RWPE1 (cell line): Measurements from ENCODE around the gene MKRN1.
"Not testable (repeated sequence)": the region's sequence is repeated elsewhere in the genome, so short reads cannot be mapped to it uniquely, and the experiment has no call there.

Source experiments
- CTCF ChIA-PET: fragments of 350-600 bp; sonication (Branson Sonifier 250); formaldehyde crosslinking; extraction: SDS; loops from one replicate; lab custom pipeline; 2021; lab: Yijun Ruan, JAX
- POLR2A ChIA-PET: fragments of 400-600 bp; formaldehyde crosslinking; extraction: SDS; loops from one replicate; lab custom pipeline; 2020; ENCODE audit warnings: antibody characterized with exemption; ENCODE audit not compliant: low non-redundant PET; lab: Yijun Ruan, JAX
- DNase-seq: peaks from one replicate; pipeline ENCODE4 v3.0.0; 2012; ENCODE audit warnings: low spot score
- H3K27ac ChIP-seq: fragments of 450-650 bp; 2 replicates; pipeline ENCODE4 v1.5.1; 2017
- TF ChIP-seq, protein P1 (sequence below): fragments of 450-650 bp; conservative IDR thresholded peaks from 2 replicates; pipeline ENCODE4 v1.5.1; 2017; ENCODE audit warnings: low read depth, mild to moderate bottlenecking

Gene MKRN1

DNA sequence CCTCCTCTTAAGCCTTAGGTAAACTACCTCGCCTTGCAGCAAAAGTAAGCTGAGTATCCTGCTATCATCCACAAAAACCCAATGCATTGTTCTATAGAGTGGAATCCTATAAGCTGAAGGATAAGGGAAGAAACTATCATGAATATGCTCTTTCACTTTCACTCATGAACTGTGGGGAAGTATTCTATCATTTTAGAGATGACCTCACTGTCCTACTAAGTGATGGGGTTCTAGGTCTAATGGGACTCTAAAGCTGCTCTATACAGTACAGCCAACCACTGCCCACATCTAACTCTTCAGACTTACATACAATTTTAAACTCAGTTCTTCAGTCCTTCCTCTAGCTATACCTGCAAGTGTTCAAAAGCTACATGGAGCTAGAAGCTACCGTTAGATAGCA lies 16.2 kb downstream of the MKRN1 start:
- TF ChIP-seq, protein P1, sequence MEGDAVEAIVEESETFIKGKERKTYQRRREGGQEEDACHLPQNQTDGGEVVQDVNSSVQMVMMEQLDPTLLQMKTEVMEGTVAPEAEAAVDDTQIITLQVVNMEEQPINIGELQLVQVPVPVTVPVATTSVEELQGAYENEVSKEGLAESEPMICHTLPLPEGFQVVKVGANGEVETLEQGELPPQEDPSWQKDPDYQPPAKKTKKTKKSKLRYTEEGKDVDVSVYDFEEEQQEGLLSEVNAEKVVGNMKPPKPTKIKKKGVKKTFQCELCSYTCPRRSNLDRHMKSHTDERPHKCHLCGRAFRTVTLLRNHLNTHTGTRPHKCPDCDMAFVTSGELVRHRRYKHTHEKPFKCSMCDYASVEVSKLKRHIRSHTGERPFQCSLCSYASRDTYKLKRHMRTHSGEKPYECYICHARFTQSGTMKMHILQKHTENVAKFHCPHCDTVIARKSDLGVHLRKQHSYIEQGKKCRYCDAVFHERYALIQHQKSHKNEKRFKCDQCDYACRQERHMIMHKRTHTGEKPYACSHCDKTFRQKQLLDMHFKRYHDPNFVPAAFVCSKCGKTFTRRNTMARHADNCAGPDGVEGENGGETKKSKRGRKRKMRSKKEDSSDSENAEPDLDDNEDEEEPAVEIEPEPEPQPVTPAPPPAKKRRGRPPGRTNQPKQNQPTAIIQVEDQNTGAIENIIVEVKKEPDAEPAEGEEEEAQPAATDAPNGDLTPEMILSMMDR, result no peak
- DNase-seq, result no peak
- ChIA-PET CTCF (interaction anchor here (0.6 kb wide), 1 partner anchor 12 kb away, joined by 3 read pairs; no protein-coding TSS in a partner anchor), POLR2A (no interaction called here)
- no peak overlapping the region for H3K27ac ChIP-seq

DNA sequence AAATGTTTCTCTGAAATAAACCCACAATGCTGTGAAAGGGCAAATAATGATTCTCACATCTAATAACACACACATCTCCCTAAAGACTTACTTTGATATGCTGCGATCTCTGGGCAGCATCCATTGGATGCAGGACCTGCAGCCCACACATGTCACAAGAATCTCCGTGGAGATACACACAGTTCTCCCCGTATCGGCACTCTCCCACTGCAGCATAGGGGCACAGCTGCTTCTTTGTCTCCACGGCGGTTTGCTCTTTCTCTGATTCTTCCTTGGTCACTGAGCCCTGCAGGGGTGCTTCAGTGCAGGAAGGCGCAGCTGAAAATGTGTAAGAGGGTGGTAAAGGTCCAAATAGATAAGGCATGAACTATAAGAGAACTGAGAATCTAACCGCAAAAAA lies 20.4 kb downstream of the MKRN1 start:
- TF ChIP-seq, protein P1, result no peak
- ChIA-PET POLR2A (no interaction called here), CTCF (interaction anchor here (0.6 kb wide), 1 partner anchor 268 kb away, joined by 5 read pairs; no protein-coding TSS in a partner anchor)
- DNase-seq, result no peak
- H3K27ac ChIP-seq, result no peak overlapping the region

DNA sequence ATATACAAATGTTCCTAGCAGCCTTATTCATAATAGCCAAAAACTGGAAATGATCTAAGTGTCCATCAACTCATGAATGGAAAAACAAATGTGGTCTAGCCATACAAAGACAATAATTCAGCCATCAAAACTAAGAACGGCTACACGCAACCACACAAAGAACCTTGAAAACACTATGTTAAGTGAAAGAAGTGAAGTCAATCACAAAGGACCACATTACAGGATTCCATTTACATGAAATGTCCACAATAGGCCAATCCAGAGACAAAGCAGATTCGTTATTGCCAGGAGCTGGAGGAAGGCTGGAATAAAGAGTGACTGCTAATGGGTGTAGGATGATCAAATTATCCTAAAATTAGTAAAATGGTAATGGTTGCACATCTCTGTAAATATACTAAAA lies 21.1 kb downstream of the MKRN1 start:
- CTCF ChIA-PET, result no interaction called here
- POLR2A ChIA-PET, result no interaction called here
- H3K27ac ChIP-seq, result no peak overlapping the region
- no peak for DNase-seq
- TF ChIP-seq, protein P1, result no peak

DNA sequence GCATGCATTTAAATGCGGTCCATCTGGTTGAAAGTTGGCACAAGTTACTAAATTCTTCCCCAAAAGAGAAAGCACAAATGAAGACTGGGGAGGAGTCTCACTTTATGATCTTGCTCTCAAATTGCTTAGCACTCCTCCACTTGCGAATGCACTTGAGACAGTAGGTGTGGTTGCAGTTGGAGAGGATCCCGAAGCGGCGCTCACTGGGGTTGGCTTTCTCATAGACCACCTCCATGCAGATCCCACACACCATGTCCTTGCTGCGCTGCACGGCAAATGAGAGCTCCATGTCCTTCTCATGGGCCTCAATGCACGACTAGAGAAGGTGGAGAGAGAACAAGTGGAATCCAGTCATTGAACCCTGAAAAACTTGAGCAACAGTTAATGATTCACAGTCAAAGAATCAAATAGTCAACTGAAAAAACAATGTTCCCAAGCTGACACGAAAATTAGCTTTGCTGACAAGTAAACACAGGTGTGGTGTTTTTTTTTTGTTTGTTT lies 22.7 kb downstream of the MKRN1 start:
- TF ChIP-seq, protein P1, result no peak
- ChIA-PET CTCF (interaction anchor here (0.6 to 0.7 kb wide), 2 partner anchors 20 to 60 kb away, joined by 3 read pairs; no protein-coding TSS in a partner anchor), POLR2A (no interaction called here)
- no peak for DNase-seq
- H3K27ac ChIP-seq, result no peak overlapping the region

DNA sequence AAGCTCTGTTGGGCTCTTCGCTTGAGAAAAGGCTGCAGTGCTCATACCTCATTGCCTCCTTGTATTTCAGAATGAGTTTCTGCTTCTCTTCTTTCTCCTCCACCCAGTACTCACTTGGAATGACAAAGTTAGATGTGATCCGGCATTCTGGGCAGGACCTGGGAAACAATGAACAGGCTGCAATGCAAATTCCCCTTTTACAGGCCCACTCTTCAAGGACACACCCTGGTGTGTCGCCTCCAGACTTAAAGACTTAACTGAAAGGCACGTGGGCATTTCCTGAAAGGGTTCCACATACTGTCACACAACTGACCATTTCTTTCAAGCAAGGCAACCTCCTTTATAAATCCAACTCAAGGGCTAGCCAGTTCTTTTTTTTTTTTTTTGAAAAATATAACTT lies 23.6 kb downstream of the MKRN1 start:
- ChIA-PET POLR2A (no interaction called here), CTCF (no interaction called here)
- no peak for DNase-seq
- TF ChIP-seq, protein P1, result no peak
- no peak overlapping the region for H3K27ac ChIP-seq

DNA sequence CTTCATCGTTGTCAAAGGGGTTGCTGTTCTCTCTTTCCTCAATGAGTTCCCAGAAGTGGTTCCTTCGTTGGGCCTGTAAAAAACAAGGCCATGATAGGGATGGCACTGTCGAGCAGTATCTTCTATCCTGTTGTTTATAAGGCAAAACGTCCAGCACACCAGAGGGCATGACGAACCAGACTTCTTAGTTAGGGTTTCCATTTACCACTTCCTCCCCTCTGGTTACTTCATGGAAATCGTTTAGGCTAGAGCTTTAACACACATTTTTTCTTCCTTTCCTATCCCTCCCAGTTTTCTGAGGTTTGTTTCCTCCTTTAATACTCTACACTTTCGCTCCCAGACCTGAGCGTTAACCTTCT lies 24.7 kb downstream of the MKRN1 start:
- CTCF ChIA-PET, result no interaction called here
- TF ChIP-seq, protein P1, result no peak
- POLR2A ChIA-PET, result no interaction called here
- no peak overlapping the region for H3K27ac ChIP-seq
- no peak for DNase-seq

DNA sequence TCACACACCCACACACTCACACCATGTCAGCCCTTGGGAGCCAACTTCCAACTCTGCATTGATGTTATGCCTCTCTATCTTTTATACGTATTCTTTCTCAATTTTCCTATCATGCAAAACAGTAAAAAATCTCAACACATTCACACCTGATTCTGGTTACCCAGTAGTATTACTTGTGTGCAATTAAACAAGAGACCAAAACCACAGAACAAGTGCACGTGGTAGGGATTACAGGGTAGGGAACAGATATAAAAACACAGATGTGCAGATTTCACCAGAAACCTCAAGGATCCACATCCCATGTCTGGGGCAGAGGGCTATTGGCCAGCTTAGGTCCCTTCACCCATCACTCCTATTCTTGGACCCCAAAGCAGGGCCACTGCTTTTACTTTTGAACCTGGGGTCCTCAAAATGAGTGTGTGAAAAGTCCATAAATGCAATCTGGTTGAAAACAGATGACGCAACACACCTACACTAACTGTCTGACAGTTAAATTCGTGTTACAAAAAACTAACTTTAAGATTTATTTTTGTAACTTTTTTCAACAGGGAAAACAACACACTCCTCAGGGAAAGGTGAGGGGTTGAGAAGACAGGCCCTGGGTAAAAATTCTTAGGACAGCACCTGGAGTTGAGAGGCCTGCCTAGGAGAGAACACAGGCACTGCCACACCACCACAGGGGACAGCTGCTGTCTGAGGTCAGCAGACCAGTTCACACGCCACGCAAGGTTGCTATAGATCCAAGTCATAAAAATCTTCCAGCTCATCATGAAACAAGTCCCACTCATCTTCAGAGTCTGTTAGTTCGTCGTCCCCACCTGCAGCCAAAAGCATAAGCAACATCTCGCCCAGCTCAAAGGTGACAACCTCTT lies 25.3 kb downstream of the MKRN1 start:
- POLR2A ChIA-PET, H3K27ac ChIP-seq, DNase-seq, CTCF ChIA-PET: not testable (repeated sequence)
